Lower leg skin (tissue), 3 donors: ENCODE results near the gene ZFY.

Experiments
- CTCF ChIP-seq, 3 donors: fragments of 450-650 bp; IDR thresholded peaks; one replicate each; pipeline ENCODE4 v1.5.1; 2016; ENCODE audit warnings: antibody characterized with exemption in 3 of 3, mild to moderate bottlenecking in 3 of 3, moderate library complexity in 2 of 3
- POLR2A ChIP-seq, 2 donors: fragments of 450-650 bp; IDR thresholded peaks; one replicate each; pipeline ENCODE4 v1.6.1; 2016 to 2017; ENCODE audit warnings: antibody characterized with exemption in 2 of 2, mild to moderate bottlenecking in 1 of 2, moderate library complexity in 1 of 2

GRCh38 chrY:3018546-3018945 lies 83.4 kb downstream of the ZFY start:
- TF ChIP-seq CTCF (IDR thresholded peaks at IDR 0.05) (no peak), POLR2A (IDR thresholded peaks at IDR 0.05) (no peak)
